ENCODE results near the gene GALNT13.

The GALNT13 gene

DNA sequence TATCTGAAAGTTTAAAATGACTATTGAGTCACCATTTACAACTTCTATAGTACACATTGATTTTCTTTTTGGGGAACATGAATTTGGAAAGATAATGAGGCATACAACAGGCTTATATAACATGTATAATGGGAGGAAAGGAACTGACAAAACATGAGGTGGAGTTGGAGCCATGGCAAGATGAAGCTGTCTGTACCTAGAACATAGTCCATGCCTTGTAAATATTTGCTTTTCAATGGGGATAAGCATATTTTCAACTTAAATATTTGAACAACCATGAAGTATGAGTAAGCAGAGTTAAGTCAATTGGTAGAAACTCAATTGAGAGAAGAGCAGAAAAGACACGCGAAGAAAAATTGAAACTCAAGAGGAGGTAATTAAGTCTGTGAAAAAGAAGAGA lies 37.1 kb upstream of the GALNT13 start:
- H4K20me1 ChIP-seq (ENCODE audit: low read depth, low read length): no peaks in the 10 kb centered on the region
- no peak overlapping the region for H3K27ac ChIP-seq (ENCODE audit: low read depth, low read length)
- TF ChIP-seq EZH2phosphoT487 (conservative IDR thresholded peaks at IDR 0.05; ENCODE audit: low read length): no peak
- TF ChIP-seq, protein P1, sequence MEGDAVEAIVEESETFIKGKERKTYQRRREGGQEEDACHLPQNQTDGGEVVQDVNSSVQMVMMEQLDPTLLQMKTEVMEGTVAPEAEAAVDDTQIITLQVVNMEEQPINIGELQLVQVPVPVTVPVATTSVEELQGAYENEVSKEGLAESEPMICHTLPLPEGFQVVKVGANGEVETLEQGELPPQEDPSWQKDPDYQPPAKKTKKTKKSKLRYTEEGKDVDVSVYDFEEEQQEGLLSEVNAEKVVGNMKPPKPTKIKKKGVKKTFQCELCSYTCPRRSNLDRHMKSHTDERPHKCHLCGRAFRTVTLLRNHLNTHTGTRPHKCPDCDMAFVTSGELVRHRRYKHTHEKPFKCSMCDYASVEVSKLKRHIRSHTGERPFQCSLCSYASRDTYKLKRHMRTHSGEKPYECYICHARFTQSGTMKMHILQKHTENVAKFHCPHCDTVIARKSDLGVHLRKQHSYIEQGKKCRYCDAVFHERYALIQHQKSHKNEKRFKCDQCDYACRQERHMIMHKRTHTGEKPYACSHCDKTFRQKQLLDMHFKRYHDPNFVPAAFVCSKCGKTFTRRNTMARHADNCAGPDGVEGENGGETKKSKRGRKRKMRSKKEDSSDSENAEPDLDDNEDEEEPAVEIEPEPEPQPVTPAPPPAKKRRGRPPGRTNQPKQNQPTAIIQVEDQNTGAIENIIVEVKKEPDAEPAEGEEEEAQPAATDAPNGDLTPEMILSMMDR (IDR thresholded peaks at IDR 0.05; ENCODE audit: insufficient read depth, low read length, poor library complexity, severe bottlenecking): no peak
- H3K9me3 ChIP-seq (ENCODE audit: insufficient read depth, low read length): no peaks in the 10 kb centered on the region
- H3K27me3 ChIP-seq (ENCODE audit: low read length): no peaks in the 10 kb centered on the region
- no peaks in the 10 kb centered on the region for H3K79me2 ChIP-seq (ENCODE audit: insufficient read depth, low read length)
- no peak overlapping the region for H2AFZ ChIP-seq (ENCODE audit: low read depth, low read length, severe bottlenecking)
- no peaks in the 10 kb centered on the region for H3K9me2 ChIP-seq (replicated peaks; ENCODE audit: insufficient read depth, low read length)
- no peaks in the 10 kb centered on the region for H3F3A ChIP-seq (ENCODE audit: insufficient read depth)
- H3K9ac ChIP-seq (ENCODE audit: low read length): no peak overlapping the region
- no peaks in the 10 kb centered on the region for H3K36me3 ChIP-seq (ENCODE audit: low read length)
- no peak overlapping the region for H3K4me3 ChIP-seq (ENCODE audit: insufficient read depth, low read length, poor library complexity, severe bottlenecking)
- H3K4me2 ChIP-seq (ENCODE audit: low read depth, low read length, poor library complexity, severe bottlenecking): no peak overlapping the region

DNA sequence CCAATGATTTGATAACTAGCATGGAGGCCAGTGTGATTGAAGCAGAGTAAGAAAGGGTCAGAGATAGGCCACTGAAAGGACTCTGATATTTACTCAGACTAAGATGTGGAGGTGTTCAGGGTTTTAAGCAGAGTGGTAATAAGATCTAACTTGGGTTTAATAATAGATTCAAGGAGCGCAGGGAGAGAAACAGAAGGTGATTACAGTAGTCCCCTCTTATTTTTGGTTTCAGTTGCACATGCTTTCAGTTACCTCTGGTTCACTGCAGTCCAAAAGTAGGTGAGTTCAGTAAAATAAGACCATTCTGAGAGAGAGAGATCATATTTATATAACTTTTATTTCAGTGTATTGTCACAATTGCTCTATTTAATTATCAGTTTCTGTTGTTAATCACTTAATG lies 13.5 kb upstream of the GALNT13 start:
- no peaks in the 10 kb centered on the region for H3F3A ChIP-seq (ENCODE audit: insufficient read depth)
- H3K36me3 ChIP-seq (ENCODE audit: low read length): no peaks in the 10 kb centered on the region
- H3K27ac ChIP-seq (ENCODE audit: low read depth, low read length): no peak overlapping the region

DNA sequence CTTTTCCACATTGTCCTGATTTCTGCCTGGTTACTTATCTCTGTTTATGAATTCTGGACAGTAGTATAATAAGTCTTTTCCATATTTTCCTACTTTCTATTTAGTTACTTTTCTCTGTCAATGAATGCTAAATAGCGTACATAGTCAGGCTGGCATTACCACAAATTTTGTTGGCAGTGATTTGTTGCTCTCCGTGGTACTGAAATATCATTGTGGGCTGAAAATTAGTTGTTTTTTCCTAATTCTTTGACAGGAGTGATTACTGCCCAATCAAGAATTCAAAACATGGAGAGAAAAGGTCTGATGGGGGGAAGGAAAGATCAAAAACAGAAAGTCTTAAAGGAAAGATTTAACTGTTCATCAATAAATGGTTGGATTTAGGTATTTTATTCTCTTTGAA lies 7.7 kb upstream of the GALNT13 start:
- H3K36me3 ChIP-seq (ENCODE audit: low read length): no peaks in the 10 kb centered on the region
- H4K20me1 ChIP-seq (ENCODE audit: low read depth, low read length): no peaks in the 10 kb centered on the region
- H3K9ac ChIP-seq (ENCODE audit: low read length): no peak overlapping the region
- H3K27me3 ChIP-seq (ENCODE audit: low read length): no peaks in the 10 kb centered on the region
- TF ChIP-seq, protein P1 (IDR thresholded peaks at IDR 0.05; ENCODE audit: insufficient read depth, low read length, poor library complexity, severe bottlenecking): no peak
- no peak for TF ChIP-seq EZH2phosphoT487 (conservative IDR thresholded peaks at IDR 0.05; ENCODE audit: low read length)
- no peak overlapping the region for H3K4me2 ChIP-seq (ENCODE audit: low read depth, low read length, poor library complexity, severe bottlenecking)
- no peaks in the 10 kb centered on the region for H3K79me2 ChIP-seq (ENCODE audit: insufficient read depth, low read length)
- no peaks in the 10 kb centered on the region for H3K9me2 ChIP-seq (replicated peaks; ENCODE audit: insufficient read depth, low read length)
- H3F3A ChIP-seq (ENCODE audit: insufficient read depth): no peaks in the 10 kb centered on the region
- no peaks in the 10 kb centered on the region for H3K9me3 ChIP-seq (ENCODE audit: insufficient read depth, low read length)
- H3K27ac ChIP-seq (ENCODE audit: low read depth, low read length): no peak overlapping the region
- no peak overlapping the region for H3K4me3 ChIP-seq (ENCODE audit: insufficient read depth, low read length, poor library complexity, severe bottlenecking)
- no peak overlapping the region for H2AFZ ChIP-seq (ENCODE audit: low read depth, low read length, severe bottlenecking)

More for the DNA sequence above, 13.5 kb upstream of the GALNT13 start:
- H3K9me2 ChIP-seq (replicated peaks; ENCODE audit: insufficient read depth, low read length): no peaks in the 10 kb centered on the region
- TF ChIP-seq, protein P1 (IDR thresholded peaks at IDR 0.05; ENCODE audit: insufficient read depth, low read length, poor library complexity, severe bottlenecking): no peak
- TF ChIP-seq EZH2phosphoT487 (conservative IDR thresholded peaks at IDR 0.05; ENCODE audit: low read length): no peak
- no peaks in the 10 kb centered on the region for H3K27me3 ChIP-seq (ENCODE audit: low read length)
- no peak overlapping the region for H2AFZ ChIP-seq (ENCODE audit: low read depth, low read length, severe bottlenecking)
- H3K4me2 ChIP-seq (ENCODE audit: low read depth, low read length, poor library complexity, severe bottlenecking): no peak overlapping the region
- no peak overlapping the region for H3K4me3 ChIP-seq (ENCODE audit: insufficient read depth, low read length, poor library complexity, severe bottlenecking)
- no peaks in the 10 kb centered on the region for H4K20me1 ChIP-seq (ENCODE audit: low read depth, low read length)
- H3K79me2 ChIP-seq (ENCODE audit: insufficient read depth, low read length): no peaks in the 10 kb centered on the region
- no peak overlapping the region for H3K9ac ChIP-seq (ENCODE audit: low read length)
- H3K9me3 ChIP-seq (ENCODE audit: insufficient read depth, low read length): no peaks in the 10 kb centered on the region

Measured in SU-DHL-6 (cell line).